Calu3 (cell line): ENCODE results near the gene FARS2. TPM values are rescaled to one million over a fixed set of nuclear protein-coding genes. Genes with fewer than 3 reads are reported as not detected.

Experiments used
- BruUV-seq: library from RNA; stranded (reverse); fragments of 400-500 nt; replicated peaks from 2 replicates; lab custom pipeline; 2021; lab: Mats Ljungman, UMichigan
- CTCF ChIA-PET: fragments of 300-600 bp; sonication (Branson Sonifier 250); formaldehyde crosslinking; loops from one replicate; lab custom pipeline; 2022; ENCODE audit warnings: antibody characterized with exemption; lab: Charles Lee
- DNase-seq: peaks from one replicate; pipeline ENCODE4 v3.0.0; 2022
- H3K27ac Mint-ChIP-seq: one replicate; pipeline ENCODE4 v1.8.0; 2022; ENCODE audit warnings: mixed read lengths; ENCODE audit not compliant: unreplicated experiment
- H3K27me3 Mint-ChIP-seq: one replicate; pipeline ENCODE4 v1.8.0; 2022; ENCODE audit warnings: mixed read lengths; ENCODE audit not compliant: unreplicated experiment
- H3K36me3 Mint-ChIP-seq: one replicate; pipeline ENCODE4 v1.8.0; 2022; ENCODE audit warnings: mild to moderate bottlenecking, moderate library complexity, mixed read lengths; ENCODE audit not compliant: insufficient read depth, unreplicated experiment
- H3K4me1 Mint-ChIP-seq: one replicate; pipeline ENCODE4 v1.8.0; 2022; ENCODE audit warnings: mild to moderate bottlenecking, low read depth, mixed read lengths; ENCODE audit not compliant: unreplicated experiment
- H3K4me3 Mint-ChIP-seq: one replicate; pipeline ENCODE4 v1.8.0; 2022; ENCODE audit warnings: mild to moderate bottlenecking, low read depth, moderate library complexity, mixed read lengths; ENCODE audit not compliant: unreplicated experiment
- H3K9me3 Mint-ChIP-seq: one replicate; pipeline ENCODE4 v1.8.0; 2022; ENCODE audit warnings: low read depth, mixed read lengths; ENCODE audit not compliant: unreplicated experiment
- CTCF ChIP-seq: fragments of 200-600 bp; IDR thresholded peaks from one replicate; pipeline ENCODE4 v1.8.0; 2022; ENCODE audit warnings: antibody characterized with exemption; ENCODE audit not compliant: unreplicated experiment
- intact Hi-C: fragments of 100-400 bp; cut with micrococcal nuclease; formaldehyde crosslinking; loops from one replicate; pipeline ENCODE4 v1.10.0; 2022; ENCODE audit not compliant: unreplicated experiment
- total RNA-seq: library from RNA; stranded (reverse); gene quantifications from 2 replicates; pipeline ENCODE4 v1.2.3, GENCODE V29; 2022

Gene FARS2
- total RNA-seq, 1 experiment from 2014 or later = 13.4 TPM

- TF ChIP-seq CTCF = no peak
- H3K4me1 Mint-ChIP-seq = no peaks in the 10 kb centered on the region
- intact Hi-C loops = no loop called here
- H3K36me3 Mint-ChIP-seq = no peaks in the 10 kb centered on the region
- no peaks in the 10 kb centered on the region for H3K9me3 Mint-ChIP-seq
- no peak overlapping the region for H3K27ac Mint-ChIP-seq
- no peaks in the 10 kb centered on the region for H3K27me3 Mint-ChIP-seq
- no peak overlapping the region for H3K4me3 Mint-ChIP-seq
- no TSS peak for BruUV-seq
- no peak for DNase-seq
- CTCF ChIA-PET = no interaction called here
Observed at GRCh38 chr6:5598123-5598522, 336.8 kb downstream of the FARS2 start.

GRCh38 chr6:5599127-5599526, 337.8 kb downstream of the FARS2 start:
- TF ChIP-seq CTCF = no peak
- Mint-ChIP-seq H3K27ac (no peak overlapping the region), H3K27me3 (no peaks in the 10 kb centered on the region), H3K4me3 (no peak overlapping the region), H3K36me3 (no peaks in the 10 kb centered on the region), H3K4me1 (no peaks in the 10 kb centered on the region), H3K9me3 (no peaks in the 10 kb centered on the region)
- DNase-seq = no peak
- CTCF ChIA-PET = no interaction called here
- no TSS peak for BruUV-seq
- intact Hi-C loops = no loop called here

- no peak for DNase-seq
- Mint-ChIP-seq H3K9me3 (no peaks in the 10 kb centered on the region), H3K4me1 (no peaks in the 10 kb centered on the region), H3K4me3 (no peak overlapping the region), H3K27me3 (no peaks in the 10 kb centered on the region), H3K27ac (no peak overlapping the region), H3K36me3 (no peaks in the 10 kb centered on the region)
- CTCF ChIA-PET = no interaction called here
- no peak for TF ChIP-seq CTCF
- intact Hi-C loops = no loop called here
- BruUV-seq = no TSS peak
Observed at GRCh38 chr6:5605937-5606336, 344.6 kb downstream of the FARS2 start.

GRCh38 chr6:5606546-5606945, 345.2 kb downstream of the FARS2 start:
- intact Hi-C loops = no loop called here
- no TSS peak for BruUV-seq
- CTCF ChIA-PET = interaction anchor here (1.1 kb wide), 1 partner anchor 130 kb away, joined by 3 read pairs; no protein-coding TSS in a partner anchor
- H3K27me3 Mint-ChIP-seq = no peaks in the 10 kb centered on the region
- H3K27ac Mint-ChIP-seq = no peak overlapping the region
- H3K36me3 Mint-ChIP-seq = no peaks in the 10 kb centered on the region
- H3K4me3 Mint-ChIP-seq = no peak overlapping the region
- H3K9me3 Mint-ChIP-seq = no peaks in the 10 kb centered on the region
- no peak for DNase-seq
- no peaks in the 10 kb centered on the region for H3K4me1 Mint-ChIP-seq
- no peak for TF ChIP-seq CTCF
